ENCODE measurements around the gene HAPLN1.

HAPLN1 gene

GRCh38 chr5:83715236-83716065, 5.2 kb downstream of the HAPLN1 start:
- DNase-seq: no peak

- no peak for DNase-seq
These were observed 5.8 kb downstream of the HAPLN1 start for GRCh38 chr5:83714810-83715209.

GRCh38 chr5:83711982-83712601, 8.6 kb downstream of the HAPLN1 start:
- DNase-seq: peak; percentile 10

- no peak for DNase-seq
These were observed 10.7 kb downstream of the HAPLN1 start for GRCh38 chr5:83709973-83710372.

GRCh38 chr5:83708170-83708569, 12.5 kb downstream of the HAPLN1 start:
- no peak for DNase-seq

GRCh38 chr5:83703059-83703458, 17.6 kb downstream of the HAPLN1 start:
- DNase-seq: no peak

GRCh38 chr5:83701886-83702285, 18.8 kb downstream of the HAPLN1 start:
- no peak for DNase-seq

GRCh38 chr5:83689881-83690280, 30.8 kb downstream of the HAPLN1 start:
- DNase-seq: no peak

- no peak for DNase-seq
These were observed 32.4 kb downstream of the HAPLN1 start for GRCh38 chr5:83688281-83688680.

GRCh38 chr5:83687124-83687619, 33.5 kb downstream of the HAPLN1 start:
- DNase-seq: no peak

- no peak for DNase-seq
These were observed 34.4 kb downstream of the HAPLN1 start for GRCh38 chr5:83686251-83686650.

- DNase-seq: no peak
These were observed 36.8 kb downstream of the HAPLN1 start for GRCh38 chr5:83683836-83684235.

GRCh38 chr5:83672646-83673045, 48.0 kb downstream of the HAPLN1 start:
- DNase-seq: no peak

- DNase-seq: no peak
These were observed 48.5 kb downstream of the HAPLN1 start for GRCh38 chr5:83672158-83672557.

- no peak for DNase-seq
These were observed 55.0 kb downstream of the HAPLN1 start for GRCh38 chr5:83665631-83666030.

GRCh38 chr5:83662558-83662957, 58.1 kb downstream of the HAPLN1 start:
- no peak for DNase-seq

GRCh38 chr5:83657807-83658525, 62.7 kb downstream of the HAPLN1 start:
- DNase-seq: no peak

GRCh38 chr5:83654427-83654994, 66.1 kb downstream of the HAPLN1 start:
- no peak for DNase-seq

GRCh38 chr5:83653669-83654068, 67.0 kb downstream of the HAPLN1 start:
- no peak for DNase-seq

GRCh38 chr5:83645936-83646335, 74.7 kb downstream of the HAPLN1 start:
- DNase-seq: no peak

GRCh38 chr5:83644301-83644700, 76.4 kb downstream of the HAPLN1 start:
- DNase-seq: no peak

GRCh38 chr5:83641946-83642345, 78.7 kb downstream of the HAPLN1 start:
- no peak for DNase-seq

- DNase-seq: no peak
These were observed 80.7 kb downstream of the HAPLN1 start for GRCh38 chr5:83639911-83640310.
